Brain microvascular endothelial cell (primary cell): ENCODE results near the gene PIP4K2C.
A peak's percentile ranks its signal among the peaks of the same experiment; 100 is the strongest.

Source experiments
- DNase-seq: peaks from one replicate; pipeline ENCODE4 v3.0.0-alpha.2; 2020
- H3K27ac ChIP-seq: fragments of 250-450 bp; sonication (Bioruptor Pico); 2 replicates; pipeline ENCODE4 v1.5.1; 2020; ENCODE audit warnings: mild to moderate bottlenecking, moderate library complexity
- H3K27me3 ChIP-seq: fragments of 250-450 bp; sonication (Bioruptor Pico); replicated peaks from 2 replicates; pipeline ENCODE4 v1.5.1; 2020; ENCODE audit warnings: mild to moderate bottlenecking
- H3K36me3 ChIP-seq: fragments of 250-450 bp; sonication (Bioruptor Pico); replicated peaks from 2 replicates; pipeline ENCODE4 v1.5.1; 2020; ENCODE audit warnings: mild to moderate bottlenecking
- H3K4me3 ChIP-seq: 2 replicates; pipeline ENCODE4 v1.5.1; 2011; ENCODE audit warnings: low read depth, mild to moderate bottlenecking, control low read depth, low read length, moderate library complexity
- in situ Hi-C: cut with HindIII; loops from 2 replicates; pipeline ENCODE4 v1.10.0; 2017; ENCODE audit warnings: low sequenced_read_pairs, low pct_ligation_motif_present
- TF ChIP-seq, protein P1 (sequence below): IDR thresholded peaks from 2 replicates; pipeline ENCODE4 v1.5.1; 2011; ENCODE audit warnings: low read depth, mild to moderate bottlenecking, moderate library complexity, low read length, control low read depth, inconsistent platforms; ENCODE audit errors: missing control alignments

Gene PIP4K2C

DNA sequence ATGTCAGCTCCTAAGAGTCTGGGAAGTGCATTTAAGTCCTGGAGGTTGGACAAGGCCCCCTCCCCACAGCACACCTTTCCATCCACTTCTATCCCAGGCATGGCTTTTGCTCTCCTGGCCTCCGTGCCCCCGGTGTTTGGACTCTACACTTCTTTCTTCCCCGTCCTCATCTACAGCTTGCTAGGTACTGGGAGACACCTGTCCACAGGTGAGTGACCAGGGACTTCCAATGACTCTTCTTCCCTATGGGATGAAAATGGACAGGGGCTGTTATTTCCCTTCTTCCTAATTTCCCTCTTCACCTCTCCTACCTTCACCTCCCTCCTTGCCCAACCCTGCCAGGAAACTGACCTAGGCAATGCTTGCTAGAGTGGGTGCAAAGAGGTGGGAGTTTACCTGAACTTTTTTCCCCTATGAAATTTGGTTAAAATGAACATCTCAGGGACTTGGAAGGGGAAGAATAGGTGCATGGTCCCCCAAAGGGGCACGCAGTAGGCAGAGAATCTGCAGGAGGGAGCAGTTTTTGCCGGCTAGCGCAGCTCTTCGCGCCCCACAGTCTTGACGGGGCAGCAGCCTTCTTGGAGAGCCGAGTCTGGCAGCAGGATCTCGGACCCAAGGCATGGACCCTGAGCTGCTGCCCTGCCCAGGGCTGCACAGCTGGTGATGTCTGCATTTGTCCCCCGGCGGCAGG is 29.4 kb downstream of the PIP4K2C start:
- Histone ChIP-seq H3K27me3 (peaks cover 38% of the 10 kb centered on the region), H3K36me3 (no peaks in the 10 kb centered on the region), H3K4me3 (no peak overlapping the region), H3K27ac (no peak overlapping the region)
- DNase-seq: no peak
- in situ Hi-C loops: no loop called here
- TF ChIP-seq, protein P1, sequence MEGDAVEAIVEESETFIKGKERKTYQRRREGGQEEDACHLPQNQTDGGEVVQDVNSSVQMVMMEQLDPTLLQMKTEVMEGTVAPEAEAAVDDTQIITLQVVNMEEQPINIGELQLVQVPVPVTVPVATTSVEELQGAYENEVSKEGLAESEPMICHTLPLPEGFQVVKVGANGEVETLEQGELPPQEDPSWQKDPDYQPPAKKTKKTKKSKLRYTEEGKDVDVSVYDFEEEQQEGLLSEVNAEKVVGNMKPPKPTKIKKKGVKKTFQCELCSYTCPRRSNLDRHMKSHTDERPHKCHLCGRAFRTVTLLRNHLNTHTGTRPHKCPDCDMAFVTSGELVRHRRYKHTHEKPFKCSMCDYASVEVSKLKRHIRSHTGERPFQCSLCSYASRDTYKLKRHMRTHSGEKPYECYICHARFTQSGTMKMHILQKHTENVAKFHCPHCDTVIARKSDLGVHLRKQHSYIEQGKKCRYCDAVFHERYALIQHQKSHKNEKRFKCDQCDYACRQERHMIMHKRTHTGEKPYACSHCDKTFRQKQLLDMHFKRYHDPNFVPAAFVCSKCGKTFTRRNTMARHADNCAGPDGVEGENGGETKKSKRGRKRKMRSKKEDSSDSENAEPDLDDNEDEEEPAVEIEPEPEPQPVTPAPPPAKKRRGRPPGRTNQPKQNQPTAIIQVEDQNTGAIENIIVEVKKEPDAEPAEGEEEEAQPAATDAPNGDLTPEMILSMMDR: no peak

DNA sequence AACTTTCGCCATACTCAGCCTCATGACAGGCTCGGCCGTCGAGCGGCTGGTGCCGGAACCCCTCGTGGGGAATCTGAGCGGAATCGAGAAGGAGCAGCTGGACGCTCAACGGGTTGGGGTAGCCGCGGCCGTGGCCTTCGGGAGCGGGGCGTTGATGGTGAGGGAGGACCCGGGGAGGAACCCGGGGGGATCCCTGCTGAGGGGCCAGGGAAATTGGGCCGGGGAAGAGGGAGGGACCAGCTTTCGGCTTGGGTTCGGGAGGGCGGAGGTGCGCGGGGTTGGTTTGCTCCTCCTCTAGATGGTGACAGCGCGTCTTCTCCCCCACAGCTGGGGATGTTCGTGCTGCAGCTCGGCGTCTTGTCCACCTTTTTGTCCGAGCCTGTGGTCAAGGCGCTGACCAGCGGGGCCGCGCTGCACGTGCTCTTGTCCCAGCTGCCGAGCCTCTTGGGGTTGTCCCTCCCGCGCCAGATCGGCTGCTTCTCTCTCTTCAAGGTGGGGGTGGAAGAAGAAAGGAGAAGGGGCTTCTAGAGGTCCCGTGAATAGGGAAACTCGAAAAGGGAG is 30.0 kb downstream of the PIP4K2C start:
- H3K27ac ChIP-seq: no peak overlapping the region
- H3K27me3 ChIP-seq: peaks cover 38% of the 10 kb centered on the region
- in situ Hi-C loops: no loop called here
- peak overlapping the region; percentile 40 for H3K4me3 ChIP-seq
- TF ChIP-seq, protein P1: no peak
- no peaks in the 10 kb centered on the region for H3K36me3 ChIP-seq
- no peak for DNase-seq

DNA sequence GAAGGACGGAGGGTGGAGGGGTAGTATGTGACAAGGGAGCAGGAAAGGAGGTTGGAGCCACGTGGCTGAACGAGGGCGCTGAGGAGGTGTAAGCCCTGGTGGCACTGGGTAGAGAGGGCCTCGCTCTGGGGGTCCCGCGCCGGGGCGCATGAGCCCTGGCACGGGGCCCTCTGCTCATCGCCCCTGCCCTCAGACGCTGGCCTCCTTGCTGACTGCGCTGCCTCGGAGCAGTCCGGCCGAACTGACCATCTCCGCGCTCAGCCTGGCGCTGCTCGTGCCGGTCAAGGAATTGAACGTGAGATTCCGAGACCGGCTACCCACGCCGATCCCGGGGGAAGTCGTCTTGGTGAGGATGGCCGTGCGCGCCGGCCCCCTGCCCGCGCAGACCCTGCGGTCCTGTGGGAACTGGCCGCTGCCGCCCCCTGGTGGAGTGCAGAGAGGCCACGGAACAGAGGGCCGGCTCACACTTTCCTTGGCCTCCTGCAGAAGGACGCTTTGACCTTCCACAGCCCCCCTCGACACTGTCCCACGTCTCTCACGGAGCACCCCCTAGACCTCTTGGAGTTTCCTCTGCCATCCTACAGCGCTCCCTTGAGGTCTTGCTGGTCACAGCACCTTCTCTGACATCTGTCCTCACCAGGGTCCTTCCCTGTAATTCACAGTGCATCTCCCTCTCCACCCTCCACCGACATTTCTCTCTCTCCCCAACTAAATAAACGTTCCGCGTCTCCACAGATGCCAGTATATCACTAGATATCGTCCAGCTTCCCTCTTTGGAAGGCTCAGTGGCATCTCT is 30.7 kb downstream of the PIP4K2C start:
- in situ Hi-C loops: no loop called here
- H3K27me3 ChIP-seq: peaks cover 38% of the 10 kb centered on the region
- no peak for DNase-seq

DNA sequence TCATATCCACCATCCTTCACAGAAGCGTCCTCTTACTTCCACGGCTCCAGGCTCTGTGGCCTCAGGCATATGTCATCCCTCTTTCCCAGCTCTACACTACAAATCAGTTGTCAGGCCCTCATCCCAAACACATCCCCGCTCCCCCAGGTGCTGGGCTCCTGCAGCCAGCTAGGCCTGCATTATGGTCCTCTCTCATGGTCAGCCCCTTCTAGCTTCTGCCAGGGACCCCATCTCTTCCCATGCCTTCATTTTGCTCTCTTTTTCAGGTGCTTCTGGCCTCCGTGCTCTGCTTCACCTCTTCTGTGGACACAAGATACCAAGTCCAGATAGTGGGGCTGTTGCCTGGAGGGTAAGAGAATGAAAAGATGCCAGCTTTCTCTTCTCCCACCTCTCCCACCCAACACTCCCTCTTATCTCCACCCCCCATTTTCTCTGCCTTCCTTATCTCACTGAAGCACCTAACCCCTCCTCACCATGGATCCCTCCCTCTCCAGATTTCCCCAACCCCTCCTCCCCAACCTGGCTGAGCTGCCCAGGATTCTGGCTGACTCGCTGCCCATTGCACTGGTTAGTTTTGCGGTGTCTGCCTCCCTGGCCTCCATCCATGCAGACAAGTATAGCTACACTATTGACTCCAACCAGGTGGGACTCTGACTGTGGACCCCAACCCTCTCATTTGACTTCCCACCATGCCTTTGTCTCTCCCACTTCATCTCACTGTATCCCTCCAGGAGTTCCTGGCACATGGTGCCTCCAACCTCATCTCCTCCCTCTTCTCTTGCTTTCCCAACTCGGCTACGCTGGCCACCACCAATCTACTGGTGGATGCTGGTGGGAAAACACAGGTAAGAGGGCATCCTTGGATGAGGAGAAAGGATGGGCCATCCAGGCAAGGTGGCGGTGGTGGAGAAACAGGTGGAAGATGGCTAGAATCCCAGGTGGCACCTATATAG is 31.6 kb downstream of the PIP4K2C start:
- H3K4me3 ChIP-seq: no peak overlapping the region
- DNase-seq: no peak
- H3K36me3 ChIP-seq: no peaks in the 10 kb centered on the region
- TF ChIP-seq, protein P1: no peak
- in situ Hi-C loops: no loop called here
- no peak overlapping the region for H3K27ac ChIP-seq
- peaks cover 40% of the 10 kb centered on the region for H3K27me3 ChIP-seq

More for the DNA sequence above, 30.7 kb downstream of the PIP4K2C start:
- Histone ChIP-seq H3K36me3 (no peaks in the 10 kb centered on the region), H3K4me3 (peak overlapping the region; percentile 40), H3K27ac (no peak overlapping the region)
- TF ChIP-seq, protein P1: peak; percentile 90

DNA sequence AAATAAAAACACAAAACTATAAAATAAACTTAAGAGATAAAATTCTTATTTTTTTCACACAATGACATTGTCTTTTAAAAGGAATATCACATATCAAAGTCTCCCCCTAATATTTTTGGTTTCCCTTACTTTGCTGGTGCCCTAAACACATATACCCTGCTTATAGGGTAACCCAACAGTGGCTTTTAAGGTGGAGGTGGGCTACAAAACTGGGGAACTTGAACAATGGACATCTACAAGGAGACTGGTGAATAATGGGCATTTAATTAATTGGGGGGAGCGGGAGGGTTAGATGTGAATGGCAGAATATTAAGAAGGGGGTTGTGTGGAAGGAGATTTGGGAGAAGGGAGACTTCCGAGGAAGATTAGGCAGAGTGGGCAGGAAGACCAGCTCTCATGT is 32.4 kb downstream of the PIP4K2C start:
- in situ Hi-C loops: no loop called here
- no peak overlapping the region for H3K4me3 ChIP-seq
- H3K36me3 ChIP-seq: no peaks in the 10 kb centered on the region
- no peak for DNase-seq
- H3K27me3 ChIP-seq: peaks cover 41% of the 10 kb centered on the region
- no peak overlapping the region for H3K27ac ChIP-seq
- TF ChIP-seq, protein P1: no peak
